Loucy (cell line): Measurements from ENCODE around the gene INSYN2A.

ENCODE experiments used
- EZH2phosphoT487 ChIP-seq: fragments of 200-600 bp; IDR thresholded peaks from 2 replicates; pipeline ENCODE4 v1.6.1; 2018; ENCODE audit warnings: antibody characterized with exemption, mild to moderate bottlenecking, moderate library complexity, borderline replicate concordance
- TF ChIP-seq, protein P1 (sequence below): fragments of 200-600 bp; sonication (generic); conservative IDR thresholded peaks from 2 replicates; pipeline ENCODE4 v1.5.1; 2014; ENCODE audit warnings: mild to moderate bottlenecking, antibody characterized with exemption, low read length

DNA sequence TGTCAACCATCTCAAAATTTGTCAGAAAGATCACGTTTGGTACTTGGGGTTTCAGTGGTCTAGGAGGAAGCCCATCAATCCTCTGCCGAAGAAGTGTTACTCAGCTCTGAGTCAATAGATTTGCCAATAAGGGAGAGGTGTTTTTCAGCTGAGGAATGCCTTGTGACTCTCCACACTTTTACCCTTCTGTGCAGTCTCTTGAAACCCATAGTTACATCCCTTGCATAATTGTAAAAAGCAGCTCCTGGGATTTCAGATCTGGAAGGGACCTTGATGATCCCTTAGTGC, 47.5 kb downstream of the INSYN2A start:
- TF ChIP-seq, protein P1, sequence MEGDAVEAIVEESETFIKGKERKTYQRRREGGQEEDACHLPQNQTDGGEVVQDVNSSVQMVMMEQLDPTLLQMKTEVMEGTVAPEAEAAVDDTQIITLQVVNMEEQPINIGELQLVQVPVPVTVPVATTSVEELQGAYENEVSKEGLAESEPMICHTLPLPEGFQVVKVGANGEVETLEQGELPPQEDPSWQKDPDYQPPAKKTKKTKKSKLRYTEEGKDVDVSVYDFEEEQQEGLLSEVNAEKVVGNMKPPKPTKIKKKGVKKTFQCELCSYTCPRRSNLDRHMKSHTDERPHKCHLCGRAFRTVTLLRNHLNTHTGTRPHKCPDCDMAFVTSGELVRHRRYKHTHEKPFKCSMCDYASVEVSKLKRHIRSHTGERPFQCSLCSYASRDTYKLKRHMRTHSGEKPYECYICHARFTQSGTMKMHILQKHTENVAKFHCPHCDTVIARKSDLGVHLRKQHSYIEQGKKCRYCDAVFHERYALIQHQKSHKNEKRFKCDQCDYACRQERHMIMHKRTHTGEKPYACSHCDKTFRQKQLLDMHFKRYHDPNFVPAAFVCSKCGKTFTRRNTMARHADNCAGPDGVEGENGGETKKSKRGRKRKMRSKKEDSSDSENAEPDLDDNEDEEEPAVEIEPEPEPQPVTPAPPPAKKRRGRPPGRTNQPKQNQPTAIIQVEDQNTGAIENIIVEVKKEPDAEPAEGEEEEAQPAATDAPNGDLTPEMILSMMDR, result no peak
- no peak for TF ChIP-seq EZH2phosphoT487
